ENCODE data around the gene VPS37B.
"Not testable (repeated sequence)": the region's sequence is repeated elsewhere in the genome, so short reads cannot be mapped to it uniquely, and the experiment has no call there.

The VPS37B gene, protein sequence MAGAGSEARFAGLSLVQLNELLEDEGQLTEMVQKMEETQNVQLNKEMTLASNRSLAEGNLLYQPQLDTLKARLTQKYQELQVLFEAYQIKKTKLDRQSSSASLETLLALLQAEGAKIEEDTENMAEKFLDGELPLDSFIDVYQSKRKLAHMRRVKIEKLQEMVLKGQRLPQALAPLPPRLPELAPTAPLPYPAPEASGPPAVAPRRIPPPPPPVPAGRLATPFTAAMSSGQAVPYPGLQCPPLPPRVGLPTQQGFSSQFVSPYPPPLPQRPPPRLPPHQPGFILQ

DNA sequence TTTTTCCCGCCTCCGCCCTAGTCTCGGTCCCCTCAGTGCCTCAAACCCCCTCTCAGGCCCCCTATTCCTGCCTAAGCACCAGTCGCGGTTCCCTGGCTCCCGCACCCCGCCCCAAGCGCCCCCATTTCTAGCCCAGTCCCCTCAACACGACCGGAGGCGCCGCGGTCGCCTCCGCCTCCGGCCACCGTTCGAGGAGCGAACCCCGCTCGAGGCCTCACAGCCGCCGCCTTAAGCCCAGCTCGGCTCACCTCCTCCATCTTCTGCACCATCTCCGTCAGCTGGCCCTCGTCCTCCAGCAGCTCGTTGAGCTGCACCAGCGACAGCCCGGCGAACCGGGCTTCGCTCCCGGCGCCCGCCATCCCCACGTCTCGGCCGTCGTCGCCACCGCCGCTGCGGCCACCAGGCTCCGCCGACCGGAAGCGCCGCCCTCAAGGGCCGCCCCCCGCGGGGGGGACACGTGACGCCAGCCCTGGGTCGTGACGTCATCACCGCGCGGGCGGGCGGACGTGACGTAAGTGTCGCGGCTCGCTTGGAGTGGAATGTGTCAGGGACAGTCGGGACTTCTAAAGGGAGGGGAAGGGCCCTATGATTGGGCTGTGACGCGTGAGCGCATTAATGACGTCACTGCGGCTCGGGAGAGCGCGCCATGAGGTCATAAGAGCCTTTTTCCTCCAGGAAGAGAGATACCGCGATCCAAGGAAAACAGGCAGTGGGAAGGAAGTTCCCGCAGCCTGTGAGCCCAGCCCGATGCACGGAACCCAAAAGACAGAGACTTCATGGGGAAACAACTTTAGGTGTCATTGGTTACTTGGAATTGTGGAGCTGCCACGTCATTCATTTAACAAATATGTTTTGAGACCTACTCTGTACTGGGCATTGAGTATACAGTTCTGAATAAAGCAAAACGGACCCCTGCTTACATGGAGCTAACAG lies at the start of gene VPS37B:
TSS of gene VPS37B (minus strand) at position 421 of the 933 bp plus-strand sequence. CDS start at position 359, 62 bp downstream.
- H3K27ac ChIP-seq: peak within 1 kb of the TSS; percentile 99
- DNase-seq (ENCODE audit: low read depth, low spot score): no peak

DNA sequence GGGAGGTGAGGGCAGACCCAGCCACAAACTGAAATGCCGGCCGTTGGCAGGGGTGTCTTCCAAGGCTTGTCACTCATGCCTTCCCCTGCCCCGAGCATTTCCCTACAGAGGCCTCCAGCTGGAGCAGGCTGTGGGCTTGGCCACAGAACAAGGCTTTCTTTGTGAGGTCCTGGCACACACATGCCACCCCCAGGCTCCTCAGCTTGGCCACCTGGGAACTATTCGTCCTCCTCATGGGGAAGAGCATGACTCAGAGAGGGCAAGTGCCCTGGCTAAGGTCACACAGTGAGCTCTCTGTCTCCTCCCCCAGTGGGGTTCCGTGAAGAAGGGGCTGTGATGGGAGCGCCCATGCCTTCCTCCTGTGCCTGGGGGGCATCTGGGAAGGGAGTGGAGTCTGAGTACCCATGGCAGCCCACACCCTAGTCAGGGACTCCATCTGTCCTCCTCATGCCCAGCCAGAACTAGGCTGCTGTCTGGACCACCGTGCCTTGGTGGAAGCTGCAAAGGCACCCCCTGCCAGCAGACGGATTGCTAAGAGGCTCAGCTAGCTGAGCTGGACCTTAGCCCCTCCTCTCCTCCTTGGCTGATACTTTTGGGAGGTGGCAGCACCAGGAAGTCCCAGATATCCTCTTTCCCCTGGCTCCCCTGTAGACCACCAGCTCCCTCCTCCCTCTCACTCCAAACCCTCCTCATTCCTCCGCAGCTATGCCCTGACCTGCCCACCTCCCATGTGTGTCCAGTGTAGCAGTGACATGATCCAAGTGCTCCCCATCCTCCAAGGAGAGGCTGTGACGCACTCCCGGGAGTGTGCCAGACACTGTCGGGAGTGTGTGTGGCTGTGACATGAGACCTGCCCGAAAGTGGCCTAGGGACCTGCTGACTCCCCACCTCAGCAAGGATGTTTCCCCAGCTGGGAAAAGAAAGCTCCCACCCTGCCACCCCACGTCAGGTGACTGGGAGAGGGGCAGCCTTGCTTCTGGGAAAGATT lies 49.0 kb upstream of the VPS37B start:
- H3K27ac ChIP-seq: peak overlapping the region; percentile 94
- peak; percentile 57 for DNase-seq (ENCODE audit: low read depth, low spot score)

DNA sequence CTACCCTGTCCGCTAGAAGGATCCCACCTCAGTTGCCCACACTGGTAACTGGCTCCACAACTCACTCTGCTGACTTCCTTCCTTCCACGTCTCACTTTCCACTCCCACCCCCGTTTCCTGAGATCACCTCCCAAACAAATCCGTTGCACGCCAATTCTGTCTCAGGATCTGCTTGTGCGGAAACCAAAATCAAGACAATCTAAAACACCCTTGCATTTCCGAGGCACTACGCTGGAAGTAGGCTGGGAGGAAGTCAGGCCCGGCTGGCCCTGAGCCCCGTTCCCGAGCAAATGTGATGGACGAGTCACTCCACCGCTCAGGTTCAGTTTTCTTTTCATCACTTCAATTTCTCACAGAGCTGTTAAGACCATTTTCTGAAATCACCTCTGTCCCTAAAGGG lies 47.3 kb upstream of the VPS37B start:
- peak overlapping the region; percentile 94 for H3K27ac ChIP-seq
- DNase-seq (ENCODE audit: low read depth, low spot score): no peak

DNA sequence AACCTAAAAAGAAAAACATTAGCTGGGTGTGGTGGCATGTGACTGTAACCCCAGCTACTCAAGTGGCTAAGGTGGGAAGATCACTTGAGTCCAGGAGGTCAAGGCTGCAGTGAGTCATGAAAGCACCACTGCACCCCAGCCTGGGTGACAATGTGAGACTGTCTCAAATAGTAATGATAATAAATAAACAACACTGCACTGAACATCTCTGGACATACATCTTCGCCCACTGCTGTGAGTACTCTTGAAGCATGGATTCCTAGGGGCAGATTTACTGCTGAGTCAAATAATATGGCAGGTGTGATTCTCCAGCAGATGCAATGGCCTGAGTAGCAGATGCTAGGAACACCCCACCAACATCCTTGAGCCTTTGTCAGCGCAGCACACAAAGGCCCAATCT lies 46.7 kb upstream of the VPS37B start:
- H3K27ac ChIP-seq: peak overlapping the region; percentile 94
- DNase-seq (ENCODE audit: low read depth, low spot score): no peak

DNA sequence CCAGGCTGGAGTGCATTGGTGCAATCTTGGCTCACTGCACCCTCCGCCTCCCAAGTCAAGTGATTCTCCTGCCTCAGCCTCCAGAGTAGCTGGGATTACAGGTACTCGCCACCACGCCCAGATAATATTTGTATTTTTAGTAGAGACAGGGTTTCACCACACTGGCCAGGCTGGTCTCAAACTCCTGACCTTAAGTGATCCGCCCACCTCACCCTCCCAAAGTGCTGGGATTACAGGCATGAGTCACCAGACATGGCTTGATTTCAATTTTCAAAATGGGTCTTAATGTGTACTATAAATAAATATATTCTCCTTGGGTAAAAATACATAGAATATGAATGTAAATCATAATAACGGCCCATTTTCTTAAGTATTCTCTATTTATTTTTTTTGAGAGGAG lies 45.4 kb upstream of the VPS37B start:
- H3K27ac ChIP-seq: peak overlapping the region; percentile 94
- not testable (repeated sequence) for DNase-seq (ENCODE audit: low read depth, low spot score)

DNA sequence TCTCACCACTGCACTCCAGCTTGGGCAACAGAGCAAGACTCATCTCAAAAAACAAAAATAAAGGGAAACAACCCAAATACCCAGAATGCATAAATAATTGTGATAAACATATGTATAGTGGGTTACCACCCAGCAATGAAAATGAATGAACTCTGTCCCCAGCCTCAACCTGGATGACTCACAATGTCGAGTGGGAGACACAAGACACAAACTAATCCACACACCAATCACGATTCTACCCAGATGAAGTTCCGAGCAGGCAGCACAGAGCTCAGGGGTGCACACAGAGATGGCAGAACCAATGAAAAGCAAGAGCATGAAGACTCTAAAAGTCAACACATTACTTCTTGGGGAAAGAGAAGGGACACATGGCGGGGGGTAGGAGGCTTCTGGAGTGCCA lies 43.2 kb upstream of the VPS37B start:
- DNase-seq (ENCODE audit: low read depth, low spot score): no peak
- no peak overlapping the region for H3K27ac ChIP-seq

DNA sequence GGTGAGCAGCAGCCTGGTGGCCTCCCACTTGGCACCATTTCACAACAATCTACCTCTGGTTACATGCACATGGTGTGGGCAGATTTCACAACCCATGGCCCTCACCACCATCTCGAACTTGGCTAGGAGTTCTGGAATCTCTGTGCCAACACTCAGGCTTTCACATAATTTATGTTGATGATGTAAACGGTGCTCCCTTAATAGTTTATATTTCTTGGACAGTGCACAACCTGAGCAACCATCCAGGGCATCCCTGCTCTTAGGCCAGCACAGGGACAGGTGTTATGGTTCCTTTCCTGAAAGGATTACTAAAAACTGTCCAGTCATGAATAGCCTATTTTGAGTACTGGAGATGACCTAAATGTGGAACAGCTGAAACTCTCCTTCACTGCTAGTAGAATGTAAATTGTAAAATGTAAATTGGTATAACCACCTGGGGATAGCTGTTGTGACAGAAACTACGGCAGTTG lies 41.7 kb upstream of the VPS37B start:
- DNase-seq (ENCODE audit: low read depth, low spot score): no peak
- H3K27ac ChIP-seq: no peak overlapping the region

DNA sequence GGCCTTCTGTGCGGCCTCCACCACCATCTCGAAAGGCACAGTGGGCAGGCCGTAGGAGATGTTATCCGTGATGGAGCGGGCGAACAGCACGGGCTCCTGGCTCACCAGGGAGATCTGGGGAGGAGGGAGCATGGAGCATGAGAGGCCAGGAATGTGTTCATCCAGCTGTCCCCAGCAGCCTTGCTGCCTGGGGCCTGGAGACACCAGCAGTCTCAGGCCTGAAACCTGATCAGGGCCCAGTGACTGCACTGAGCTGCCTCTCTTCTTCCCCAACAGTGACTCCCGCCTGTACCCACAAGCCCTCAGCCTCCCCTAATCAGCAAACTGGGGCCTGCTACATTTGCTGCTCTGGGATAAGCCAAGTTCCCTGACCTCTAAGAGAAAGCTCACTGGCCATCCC lies 39.4 kb upstream of the VPS37B start:
- no peak overlapping the region for H3K27ac ChIP-seq
- DNase-seq (ENCODE audit: low read depth, low spot score): no peak

DNA sequence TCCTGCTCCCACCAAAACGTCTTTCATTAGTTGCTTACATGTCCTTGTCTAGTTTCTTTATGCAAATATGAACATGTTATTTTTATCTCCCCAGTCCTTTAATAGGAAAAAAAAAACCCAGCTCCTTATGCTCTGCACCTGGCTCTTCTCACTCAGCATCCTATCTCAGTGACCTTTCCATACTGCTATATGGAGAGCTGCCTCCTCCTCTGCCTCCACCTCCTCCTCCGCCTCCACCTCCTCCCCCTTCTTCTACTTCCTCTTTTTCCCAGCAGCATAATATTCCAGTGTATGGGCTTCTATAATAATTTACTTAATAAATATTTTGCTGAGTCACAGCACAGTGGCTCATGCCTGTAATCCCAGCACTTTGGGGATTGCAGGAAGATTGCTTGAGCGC lies 38.8 kb upstream of the VPS37B start:
- H3K27ac ChIP-seq: no peak overlapping the region
- no peak for DNase-seq (ENCODE audit: low read depth, low spot score)

DNA sequence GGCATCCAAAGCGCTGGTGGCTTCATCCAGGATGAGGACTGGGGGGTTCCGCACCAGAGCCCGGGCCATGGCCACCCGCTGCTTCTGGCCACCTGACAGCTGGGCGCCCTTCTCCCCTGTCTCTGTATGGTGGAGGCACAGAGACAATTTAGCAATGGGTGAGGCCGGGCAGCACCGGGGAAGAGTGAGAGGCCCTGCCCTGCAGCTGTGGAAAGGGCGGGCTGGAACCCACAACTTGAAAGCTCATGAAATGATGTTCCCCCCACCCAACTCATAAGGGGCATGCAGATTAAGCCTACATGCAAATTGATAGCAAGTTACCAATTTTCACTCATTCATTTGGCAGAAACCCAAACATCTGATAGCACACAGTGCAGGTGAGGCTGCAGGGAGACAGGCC lies 36.3 kb upstream of the VPS37B start:
- no peak for DNase-seq (ENCODE audit: low read depth, low spot score)

DNA sequence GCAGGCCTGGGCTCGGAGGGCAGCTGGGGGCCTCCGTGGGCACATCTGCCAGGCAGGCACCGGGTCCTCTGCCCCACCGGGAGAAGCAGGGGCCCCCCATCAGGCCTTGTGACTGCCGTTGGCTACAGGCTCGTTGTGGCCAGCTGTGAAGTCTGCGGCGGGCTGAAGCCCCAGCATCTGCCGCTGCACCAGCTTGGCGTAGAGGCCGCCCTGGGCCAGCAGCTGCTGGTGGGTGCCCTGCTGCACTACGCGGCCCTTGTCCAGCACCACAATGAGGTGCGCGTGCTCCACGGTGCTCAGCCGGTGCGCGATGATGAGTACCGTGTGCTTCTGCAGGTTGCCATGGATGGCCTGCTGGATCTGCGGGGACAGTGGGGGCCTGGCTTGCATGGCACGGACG lies 33.9 kb upstream of the VPS37B start:
- no peak for DNase-seq (ENCODE audit: low read depth, low spot score)
- H3K27ac ChIP-seq: no peak overlapping the region

More for the DNA sequence above, 36.3 kb upstream of the VPS37B start:
- H3K27ac ChIP-seq: no peak overlapping the region

DNA sequence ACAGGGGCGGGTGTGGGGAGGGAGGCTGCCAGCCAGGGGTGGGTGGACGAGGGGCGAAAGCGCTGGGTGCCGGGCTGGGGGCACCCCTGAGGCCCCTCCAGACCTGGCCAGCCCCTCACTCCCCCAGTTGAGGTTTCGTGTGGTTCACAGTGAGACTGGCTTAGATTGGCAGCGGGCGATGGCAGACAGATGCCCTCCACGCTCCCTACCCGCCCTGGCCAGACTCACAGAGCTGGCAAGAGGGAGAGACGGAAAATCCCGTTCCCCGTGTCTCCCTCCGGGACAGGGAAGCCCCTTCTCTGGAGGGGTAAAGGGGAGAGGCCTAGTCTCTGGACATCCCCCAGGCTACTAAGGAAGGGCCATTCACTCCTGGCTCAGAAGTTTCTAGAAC lies 33.2 kb upstream of the VPS37B start:
- H3K27ac ChIP-seq: no peak overlapping the region
- no peak for DNase-seq (ENCODE audit: low read depth, low spot score)

DNA sequence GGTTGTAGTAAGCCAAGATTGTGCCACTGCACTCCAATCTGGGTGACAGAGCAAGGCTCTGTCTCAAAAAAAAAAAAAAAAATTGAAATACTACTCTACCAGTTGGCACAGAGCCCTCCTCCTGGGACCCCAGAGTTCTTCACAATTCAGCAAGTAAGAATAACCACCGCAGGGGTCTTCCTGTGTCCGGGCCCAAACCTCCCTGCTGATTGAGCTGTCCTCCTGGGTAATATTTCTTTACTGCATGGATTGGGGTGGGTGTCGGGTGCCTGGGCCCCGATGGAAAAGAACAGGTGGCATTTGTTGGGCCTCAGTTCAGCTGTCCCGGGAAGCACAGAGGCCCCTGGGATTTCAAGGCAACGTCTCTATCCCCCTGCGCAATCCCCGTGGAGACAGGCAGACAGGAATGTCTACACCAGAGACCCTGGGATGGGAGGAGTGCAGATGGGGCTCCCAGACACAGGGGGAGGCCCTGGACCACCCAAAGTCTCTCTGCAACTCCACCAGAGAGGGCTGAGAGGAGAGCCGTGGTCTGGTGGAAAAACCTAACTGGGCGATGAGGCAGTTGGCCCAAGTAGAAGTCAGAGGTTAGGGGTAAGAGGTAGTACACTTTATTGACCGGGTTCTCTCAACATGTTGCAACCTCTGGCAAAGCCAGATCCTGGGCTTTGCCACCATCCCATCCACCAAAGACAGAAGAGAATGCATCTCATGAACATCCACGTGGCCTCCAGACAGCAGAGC lies 32.7 kb upstream of the VPS37B start:
- no peak overlapping the region for H3K27ac ChIP-seq
- DNase-seq (ENCODE audit: low read depth, low spot score): no peak

DNA sequence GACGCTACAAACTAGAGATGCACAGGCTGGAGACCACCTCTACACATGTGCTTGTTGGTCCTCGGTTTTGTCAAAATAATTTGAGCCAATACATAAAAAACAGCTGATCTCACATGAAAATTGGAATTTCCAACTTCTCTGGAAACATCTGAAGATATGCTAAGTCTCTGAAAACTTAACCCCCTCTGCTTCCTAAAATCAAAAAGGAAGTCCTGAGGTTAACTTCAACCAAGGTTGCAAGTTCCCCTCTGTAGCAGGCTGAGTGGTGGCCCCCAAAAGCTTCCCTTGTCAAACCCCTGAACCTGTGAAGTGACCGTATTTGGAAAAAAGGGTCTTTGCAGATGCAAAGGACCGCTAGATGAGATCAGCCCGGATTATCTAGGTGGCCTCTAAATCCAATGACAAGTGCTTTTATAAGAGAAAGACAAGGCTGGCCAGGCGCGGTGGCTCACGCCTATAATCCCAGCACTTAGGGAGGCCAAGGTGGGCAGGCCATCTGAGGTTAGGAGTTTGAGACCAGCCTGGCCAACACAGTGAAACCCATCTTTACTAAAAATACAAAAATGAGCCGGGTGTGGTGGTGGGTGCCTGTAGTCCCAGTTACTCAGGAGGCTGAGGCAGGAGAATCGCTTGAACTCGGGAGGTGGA lies 32.0 kb upstream of the VPS37B start:
- no peak overlapping the region for H3K27ac ChIP-seq
- DNase-seq (ENCODE audit: low read depth, low spot score): no peak

DNA sequence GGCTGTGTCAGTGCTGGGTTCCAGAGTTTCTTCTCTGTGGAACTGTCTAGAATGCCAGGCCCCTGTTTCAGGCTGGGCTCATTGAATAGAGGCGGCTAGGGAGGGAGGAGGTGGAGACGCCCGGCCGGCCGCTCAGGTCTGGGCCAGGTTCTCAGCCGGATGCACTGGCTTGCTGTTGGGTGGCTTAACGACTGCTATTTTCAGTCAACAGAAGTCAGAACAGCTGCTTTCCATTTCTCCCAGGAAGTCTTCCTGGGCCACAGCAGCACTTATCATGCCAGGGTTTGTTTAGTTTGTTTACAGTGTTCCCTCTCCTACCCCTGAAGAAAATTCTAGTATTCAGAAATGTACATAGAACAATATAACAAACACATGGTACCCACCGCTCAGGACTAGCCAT lies 26.0 kb upstream of the VPS37B start:
- H3K27ac ChIP-seq: no peak overlapping the region
- no peak for DNase-seq (ENCODE audit: low read depth, low spot score)

DNA sequence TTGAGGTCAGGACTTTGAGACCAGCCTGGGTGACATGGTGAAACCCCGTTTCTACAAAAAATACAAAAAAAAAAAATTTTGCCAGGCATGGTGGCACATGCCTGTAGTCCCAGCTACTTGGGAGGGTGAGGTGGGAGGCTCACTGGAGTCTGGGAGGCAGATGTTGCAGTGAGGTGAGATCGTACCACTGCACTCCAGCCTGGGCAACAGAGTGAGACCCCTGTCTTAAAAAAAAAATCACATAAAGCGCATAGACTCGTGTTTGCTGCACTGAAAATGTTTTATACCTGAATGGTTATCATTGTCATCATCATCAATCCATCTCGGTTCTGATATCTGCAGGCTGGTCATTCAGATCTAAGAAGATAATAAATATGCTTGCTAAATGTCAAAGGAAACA lies 24.8 kb upstream of the VPS37B start:
- DNase-seq (ENCODE audit: low read depth, low spot score): no peak
- peak overlapping the region; percentile 79 for H3K27ac ChIP-seq

DNA sequence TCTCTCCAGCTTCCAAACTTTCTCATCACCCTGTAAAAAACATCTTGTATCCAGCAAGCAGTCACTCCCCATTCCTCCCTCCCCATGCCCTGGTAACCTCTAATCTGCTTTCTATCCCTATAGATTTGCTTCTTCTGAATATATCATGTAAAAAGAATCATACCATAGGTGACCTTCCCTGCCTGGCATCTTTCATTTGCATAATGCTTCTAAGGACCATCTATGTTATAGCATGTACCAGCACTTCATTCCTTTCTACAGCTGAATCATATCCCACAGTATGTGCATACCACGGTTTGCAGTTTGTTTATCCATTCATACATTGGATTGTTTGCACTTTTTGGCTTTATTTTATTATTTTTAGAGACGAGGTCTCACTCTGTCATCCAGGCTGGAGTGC lies 22.9 kb upstream of the VPS37B start:
- DNase-seq (ENCODE audit: low read depth, low spot score): no peak

DNA sequence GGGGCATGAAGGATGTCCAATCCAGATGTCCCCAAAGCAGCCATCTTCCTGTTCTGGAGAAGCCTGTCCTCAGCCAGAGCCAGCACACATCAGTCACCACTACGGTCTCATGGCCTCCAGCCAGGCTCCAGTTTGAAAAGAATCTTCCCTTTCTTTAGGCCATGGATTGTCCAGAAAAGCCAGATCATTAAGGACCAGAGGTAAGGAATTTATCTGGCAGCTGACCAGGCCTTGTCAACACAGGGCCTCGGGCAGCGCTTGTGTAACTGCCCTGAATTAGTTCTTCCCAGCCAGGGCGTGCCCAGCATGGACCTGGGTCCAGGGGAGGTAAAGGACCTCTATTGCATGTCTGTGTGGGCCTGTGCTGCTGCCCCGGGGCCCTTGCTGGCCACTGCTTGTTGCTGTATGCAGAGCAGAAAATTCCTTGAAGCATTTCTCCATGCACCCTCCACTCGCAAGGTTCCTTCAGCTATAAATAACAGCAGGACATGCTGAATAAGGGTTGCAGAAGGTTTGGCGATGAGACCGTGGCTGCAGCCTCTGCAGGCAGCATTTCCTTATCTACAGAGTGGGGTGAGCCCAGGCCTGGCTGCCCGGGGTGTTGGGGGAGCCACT lies 21.7 kb upstream of the VPS37B start:
- DNase-seq (ENCODE audit: low read depth, low spot score): no peak

More for the DNA sequence above, 22.9 kb upstream of the VPS37B start:
- peak overlapping the region; percentile 79 for H3K27ac ChIP-seq

More for the DNA sequence above, 21.7 kb upstream of the VPS37B start:
- H3K27ac ChIP-seq: peak overlapping the region; percentile 79
